DMS53 treated with DMSO at 0.1 percent for 48 hours (cell line): ENCODE results near the gene SUPT3H.

Experiments used
- DNase-seq: peaks from one replicate; lab custom pipeline; 2025; ENCODE audit not compliant: unreplicated experiment; lab: John Stamatoyannopoulos, UW

Gene SUPT3H

GRCh38 chr6:44966449-44967092, 411.2 kb downstream of the SUPT3H start:
- no peak for DNase-seq

GRCh38 chr6:44965708-44966107, 412.0 kb downstream of the SUPT3H start:
- no peak for DNase-seq

GRCh38 chr6:44960898-44961297, 416.8 kb downstream of the SUPT3H start:
- no peak for DNase-seq

- no peak for DNase-seq
Measured at GRCh38 chr6:44959651-44960050, 418.1 kb downstream of the SUPT3H start.

GRCh38 chr6:44957156-44957555, 420.6 kb downstream of the SUPT3H start:
- no peak for DNase-seq

GRCh38 chr6:44956396-44956795, 421.3 kb downstream of the SUPT3H start:
- no peak for DNase-seq

GRCh38 chr6:44955145-44955544, 422.6 kb downstream of the SUPT3H start:
- no peak for DNase-seq

GRCh38 chr6:44954281-44954680, 423.5 kb downstream of the SUPT3H start:
- DNase-seq, result no peak

- DNase-seq, result no peak
Measured at GRCh38 chr6:44951253-44951747, 426.4 kb downstream of the SUPT3H start.

- no peak for DNase-seq
Measured at GRCh38 chr6:44949596-44950201, 428.0 kb downstream of the SUPT3H start.

GRCh38 chr6:44943541-44943940, 434.2 kb downstream of the SUPT3H start:
- DNase-seq, result no peak

- DNase-seq, result no peak
Measured at GRCh38 chr6:44942798-44943197, 434.9 kb downstream of the SUPT3H start.

- no peak for DNase-seq
Measured at GRCh38 chr6:44942201-44942600, 435.5 kb downstream of the SUPT3H start.

GRCh38 chr6:44940367-44940766, 437.4 kb downstream of the SUPT3H start:
- no peak for DNase-seq

GRCh38 chr6:44935693-44936300, 441.9 kb downstream of the SUPT3H start:
- no peak for DNase-seq

- DNase-seq, result no peak
Measured at GRCh38 chr6:44933108-44933507, 444.6 kb downstream of the SUPT3H start.

- no peak for DNase-seq
Measured at GRCh38 chr6:44932651-44933091, 445.1 kb downstream of the SUPT3H start.

- no peak for DNase-seq
Measured at GRCh38 chr6:44931385-44931784, 446.3 kb downstream of the SUPT3H start.

GRCh38 chr6:44926556-44926955, 451.2 kb downstream of the SUPT3H start:
- DNase-seq, result peak; percentile 59

- DNase-seq, result peak; percentile 46
Measured at GRCh38 chr6:44925100-44925739, 452.5 kb downstream of the SUPT3H start.

GRCh38 chr6:44923444-44923843, 454.3 kb downstream of the SUPT3H start:
- DNase-seq, result no peak

- DNase-seq, result no peak
Measured at GRCh38 chr6:44921798-44922197, 455.9 kb downstream of the SUPT3H start.
